Amniotic epithelial cell (primary cell): ENCODE measurements around the gene TMSB15C.
"Not testable (repeated sequence)": the region's sequence is repeated elsewhere in the genome, so short reads cannot be mapped to it uniquely, and the experiment has no call there.

Source experiments
- DNase-seq: peaks from one replicate; pipeline ENCODE4 v3.0.0-alpha.2; 2010; ENCODE audit warnings: low read depth

Gene TMSB15C

DNA sequence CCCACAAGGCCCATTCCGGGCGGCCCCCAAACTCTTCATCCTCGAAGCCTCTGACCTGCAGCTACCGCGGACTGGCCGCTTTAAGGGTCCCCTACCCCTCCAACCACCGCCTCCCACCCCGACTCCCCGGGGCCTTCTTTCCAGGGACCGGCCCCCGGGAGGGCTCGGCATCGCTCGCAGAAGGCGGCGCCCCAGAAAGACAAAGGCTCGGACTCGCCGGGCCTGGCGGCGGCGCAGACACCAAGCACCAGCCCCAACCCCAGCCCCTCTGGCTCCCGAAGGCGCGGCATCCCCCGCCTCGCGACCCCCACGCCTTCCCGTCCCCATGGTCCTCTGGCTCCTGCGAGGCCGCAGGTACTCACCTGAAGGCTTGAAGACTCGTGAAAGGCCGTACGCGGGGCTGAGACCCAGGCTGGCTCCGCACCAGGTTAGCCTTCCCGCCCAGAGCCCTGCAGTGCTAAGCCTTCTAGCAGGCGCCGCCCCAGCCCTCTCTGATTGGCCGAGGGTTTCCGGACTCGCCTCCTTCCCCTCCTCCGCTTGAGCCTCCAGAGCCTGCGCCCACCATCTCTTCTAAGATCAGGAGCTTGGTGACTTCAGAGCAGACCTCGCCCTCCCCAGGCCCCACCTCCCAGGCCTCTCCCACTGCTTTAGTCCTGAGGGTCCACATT lies at the start of gene TMSB15C:
Gene TMSB15C (minus strand): TSS at position 459 of the 668 bp plus-strand sequence.
- DNase-seq: not testable (repeated sequence)

GRCh38 chrX:104122829-104123228 lies 46.8 kb upstream of the TMSB15C start:
- DNase-seq: no peak

DNA sequence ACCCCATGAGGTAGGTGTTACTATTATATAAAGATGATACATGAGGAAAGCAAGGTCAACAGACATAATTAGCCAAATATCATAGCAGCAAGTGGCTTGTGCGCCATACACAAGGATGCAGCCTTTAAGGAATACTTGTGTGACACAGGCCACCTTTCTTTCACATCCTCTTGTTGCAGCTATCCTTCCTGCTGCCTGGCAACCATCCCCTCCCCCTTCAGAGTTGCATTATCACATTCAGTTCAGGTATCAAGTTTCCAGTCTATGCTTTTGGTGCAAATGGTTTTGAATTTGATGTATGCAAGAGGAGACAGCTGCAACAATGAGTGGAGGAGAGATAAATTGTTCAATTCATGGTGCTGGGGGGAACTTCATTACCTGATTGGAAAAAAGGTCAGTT lies 42.7 kb upstream of the TMSB15C start:
- no peak for DNase-seq

DNA sequence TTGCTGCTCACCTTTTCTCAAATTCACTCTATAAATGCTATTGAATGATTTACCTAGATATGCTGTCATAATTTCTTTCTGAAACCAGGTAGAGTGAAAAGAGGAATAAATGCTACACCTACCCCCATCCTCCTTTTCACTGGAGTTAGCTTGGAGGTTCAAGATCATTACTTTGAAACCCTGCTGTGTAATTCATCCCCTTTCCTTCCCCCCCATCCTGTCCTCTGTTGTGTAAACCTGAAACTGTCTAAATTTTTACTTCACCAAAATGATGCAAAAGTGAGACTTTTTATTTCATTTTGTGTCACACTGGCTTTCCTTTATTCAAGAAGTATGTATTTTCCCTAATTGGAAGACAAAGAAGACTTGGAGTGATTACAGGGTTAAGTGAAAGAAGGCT lies 41.7 kb upstream of the TMSB15C start:
- no peak for DNase-seq

GRCh38 chrX:104113222-104113965 lies 37.4 kb upstream of the TMSB15C start:
- peak; percentile 15 for DNase-seq

DNA sequence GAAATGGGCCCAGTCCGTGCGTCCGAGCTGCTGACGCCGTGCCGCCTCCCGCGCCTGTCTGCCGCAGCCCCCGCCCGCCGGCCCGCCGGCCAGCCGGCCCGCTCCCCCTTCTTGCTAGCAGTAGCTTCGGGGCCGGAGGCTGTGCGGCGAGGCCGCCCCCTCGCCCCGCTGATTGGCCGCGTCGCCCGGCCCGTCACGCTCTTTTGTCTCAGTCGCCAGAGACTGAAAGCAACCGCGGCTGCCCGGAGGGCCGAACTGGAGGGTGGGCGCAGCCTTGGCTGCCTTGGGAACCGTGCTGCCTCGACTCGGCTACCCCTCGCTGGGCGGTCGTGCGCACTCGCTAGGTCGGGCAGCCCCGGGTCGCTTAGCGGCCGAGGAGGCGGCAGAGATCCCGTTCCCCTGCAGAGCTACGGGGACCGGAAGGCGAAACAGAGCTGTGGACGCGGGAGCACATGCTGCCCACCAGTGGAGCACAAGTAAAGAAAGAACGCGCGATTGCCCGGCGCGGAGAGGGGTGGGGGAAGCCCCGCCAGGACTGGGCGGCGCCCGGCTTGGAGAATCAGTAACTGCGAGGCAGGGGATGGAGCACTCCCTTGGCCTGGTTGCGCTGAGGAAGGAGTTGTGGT lies 36.4 kb upstream of the TMSB15C start, which contains the start of gene ZCCHC18:
Gene ZCCHC18 (plus strand): TSS at position 198 of the 626 bp plus-strand sequence. CDS start 1,589 bp downstream, outside the sequence.
- peak; percentile 20 for DNase-seq

DNA sequence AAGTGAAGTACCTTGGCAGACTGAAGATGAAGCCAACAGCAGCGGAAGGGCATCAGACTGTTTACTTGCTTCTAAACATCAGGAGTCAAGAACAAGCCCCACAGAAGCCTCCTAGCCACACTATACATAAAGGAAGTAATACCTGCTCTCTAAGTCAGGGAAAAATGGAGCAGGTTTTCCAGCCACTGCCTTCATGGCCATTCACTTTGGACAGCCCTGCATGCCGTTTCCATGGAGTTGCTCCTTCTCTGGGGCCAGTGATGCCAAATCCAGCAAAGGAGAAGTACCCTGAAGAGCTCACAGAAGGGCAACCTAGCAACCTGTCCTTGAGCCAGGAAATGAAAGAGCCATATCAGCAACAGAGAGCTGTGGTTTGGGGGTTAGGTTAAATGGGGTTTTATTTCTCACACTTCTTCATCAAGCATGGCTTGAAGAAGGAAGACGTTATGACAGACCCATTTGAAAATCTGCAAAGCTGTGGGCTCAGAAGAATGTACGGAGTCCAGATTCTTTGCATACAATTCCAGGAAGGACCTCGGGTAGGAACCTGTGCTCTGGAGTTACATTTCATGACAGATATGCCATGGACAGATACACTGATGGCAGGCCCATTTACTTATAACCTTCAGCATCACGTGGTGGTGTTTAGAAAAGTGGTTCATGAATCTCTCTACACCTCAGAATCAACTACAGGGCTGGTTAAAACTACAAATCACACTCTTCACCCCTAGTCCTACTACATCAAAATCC lies 34.6 kb upstream of the TMSB15C start:
- DNase-seq: not testable (repeated sequence)

DNA sequence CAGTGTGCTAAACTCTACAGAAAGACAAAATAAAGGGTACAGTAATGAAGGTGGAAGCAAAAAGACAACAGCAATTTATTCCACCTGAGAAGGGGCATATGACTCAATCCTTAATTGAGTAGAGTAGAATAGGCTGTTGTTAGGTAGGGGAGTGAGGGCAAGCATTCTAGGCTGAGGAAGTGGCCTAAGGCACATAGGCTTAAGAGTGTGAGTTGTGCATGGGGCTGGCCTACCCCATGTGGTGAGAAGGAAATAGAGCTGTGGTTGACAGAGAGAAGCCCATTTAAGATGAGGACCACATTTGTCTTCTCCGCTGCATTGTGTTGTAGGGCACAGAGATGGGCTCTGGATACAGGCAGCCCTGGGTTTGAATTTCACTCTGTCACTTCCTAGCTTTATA lies 32.9 kb upstream of the TMSB15C start:
- DNase-seq: no peak

- DNase-seq: no peak
Observed at GRCh38 chrX:104105330-104106262, 29.6 kb upstream of the TMSB15C start.

DNA sequence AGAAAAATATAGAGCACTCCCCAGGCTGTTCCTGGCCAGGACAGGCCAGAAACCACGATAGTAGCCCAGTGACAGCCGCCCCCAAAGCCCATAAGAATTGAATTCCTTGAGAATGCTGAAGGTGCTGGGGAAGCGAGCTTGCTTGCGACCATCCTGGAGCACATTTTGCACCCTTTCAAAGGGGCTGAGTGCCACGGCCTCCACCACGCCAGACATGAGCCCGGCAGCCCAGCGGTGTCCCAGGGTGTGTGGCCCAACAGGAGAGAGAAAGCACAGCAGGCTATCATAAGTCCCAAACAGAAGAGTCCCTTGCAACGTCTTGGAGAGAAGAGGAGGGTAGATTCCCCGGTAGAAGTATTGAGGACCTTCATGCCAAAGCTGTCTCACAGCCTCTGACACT lies 28.6 kb upstream of the TMSB15C start:
- DNase-seq: no peak

DNA sequence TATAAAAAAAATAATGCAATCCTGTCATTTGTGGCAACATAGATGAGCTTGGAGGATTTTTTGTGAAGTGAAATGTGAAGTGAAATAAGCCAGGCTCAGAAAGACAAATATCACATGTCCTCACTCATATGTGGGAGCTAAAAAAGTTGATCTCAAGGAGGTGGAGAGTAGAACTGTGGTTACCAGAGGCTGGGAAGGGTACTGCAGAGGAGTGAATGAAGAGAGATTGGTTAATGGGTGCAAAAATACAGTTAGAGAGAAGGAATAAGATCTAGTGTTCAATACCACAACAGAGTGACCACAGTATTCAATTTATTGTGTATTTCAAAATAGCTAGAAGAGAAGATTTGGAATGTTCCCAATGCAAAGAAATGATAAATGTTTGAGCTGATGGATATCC lies 22.9 kb upstream of the TMSB15C start:
- no peak for DNase-seq

DNA sequence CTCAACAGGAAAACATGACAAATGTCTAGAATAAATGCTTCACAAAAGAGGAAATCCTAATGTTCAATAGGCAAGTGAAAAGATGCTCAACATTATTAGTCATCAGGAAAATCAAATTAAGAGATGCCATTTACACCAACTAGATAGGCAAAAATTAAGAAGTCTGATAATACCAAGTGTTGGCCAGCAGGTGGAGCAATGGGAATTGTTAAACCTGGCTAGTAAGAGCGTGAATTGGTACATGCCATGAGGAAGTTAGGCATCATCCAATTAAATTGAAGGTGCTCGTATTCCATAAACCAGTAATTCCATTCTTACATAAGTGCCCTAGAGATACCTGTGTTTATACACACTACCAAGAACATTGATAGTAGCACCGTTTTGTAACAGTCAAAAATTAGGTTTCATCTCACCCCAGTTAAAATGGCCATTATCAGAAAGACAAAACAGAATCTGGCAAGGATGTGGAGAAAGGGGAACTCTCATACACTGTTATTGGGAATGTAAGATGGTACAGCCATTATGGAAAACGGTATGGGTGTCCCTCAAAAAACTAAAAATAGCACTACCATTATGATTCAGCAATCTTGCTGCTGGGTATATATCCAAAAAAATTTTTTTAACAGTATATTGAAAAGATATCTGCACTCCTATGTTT lies 22.2 kb upstream of the TMSB15C start:
- DNase-seq: peak; percentile 71

- no peak for DNase-seq
Observed at GRCh38 chrX:104085919-104086318, 9.9 kb upstream of the TMSB15C start.

GRCh38 chrX:104085477-104085876 lies 9.4 kb upstream of the TMSB15C start:
- no peak for DNase-seq

DNA sequence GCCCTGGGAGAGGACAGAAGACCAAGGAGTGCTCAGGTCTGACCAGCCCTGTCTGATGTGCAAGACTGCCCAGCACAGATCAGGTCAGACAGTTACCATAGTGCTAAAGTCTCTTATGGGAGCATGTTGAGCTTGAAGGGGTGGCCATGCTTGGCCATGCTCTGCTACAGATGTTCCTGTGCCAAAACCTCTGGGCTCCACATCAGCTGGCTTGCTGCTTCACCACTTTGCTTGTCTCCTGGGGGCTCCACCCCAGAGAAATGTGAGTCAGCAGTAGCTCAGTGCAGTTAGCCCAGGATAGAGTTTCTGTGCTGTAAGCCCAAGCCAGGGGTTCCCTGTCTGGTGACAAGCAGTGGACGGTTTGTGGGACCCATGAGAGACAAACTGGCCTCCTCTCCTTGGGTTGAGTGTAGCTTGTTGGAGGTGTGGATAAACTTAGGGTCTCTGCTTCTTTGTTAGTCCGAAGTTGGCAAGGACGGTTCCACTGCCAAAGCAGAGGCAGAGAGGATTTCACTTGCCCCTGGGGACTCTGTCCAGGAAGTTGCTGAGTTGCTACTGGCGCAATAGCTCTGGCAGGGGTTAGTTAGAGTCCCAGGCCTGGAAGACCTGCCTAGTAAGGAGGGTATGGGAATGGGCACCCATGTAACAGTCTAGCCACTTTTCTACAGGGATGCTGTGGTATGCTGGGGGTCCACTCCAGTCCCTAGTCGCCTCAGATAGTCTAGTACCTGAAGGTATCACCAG lies 8.7 kb upstream of the TMSB15C start:
- DNase-seq: no peak

GRCh38 chrX:104084063-104084462 lies 8.0 kb upstream of the TMSB15C start:
- DNase-seq: no peak

DNA sequence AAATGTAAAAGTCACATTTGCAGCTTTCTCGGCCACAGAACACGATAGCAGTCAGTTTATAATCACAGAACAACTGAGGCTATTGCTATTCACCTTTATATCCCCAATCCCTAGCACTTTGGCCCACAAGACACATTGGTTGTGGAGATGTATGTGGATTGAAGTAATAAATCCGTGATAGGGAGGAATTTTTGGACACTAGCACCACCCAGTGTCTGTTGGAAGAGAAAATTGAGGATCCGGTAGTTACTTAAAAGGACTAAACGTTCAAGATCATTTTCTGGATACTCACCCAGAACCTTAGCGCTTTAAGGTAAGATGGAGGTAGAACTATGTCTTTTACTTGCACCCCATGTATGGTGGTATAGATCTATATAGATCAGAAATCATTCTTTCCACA lies 1.8 kb upstream of the TMSB15C start:
- DNase-seq: not testable (repeated sequence)

DNA sequence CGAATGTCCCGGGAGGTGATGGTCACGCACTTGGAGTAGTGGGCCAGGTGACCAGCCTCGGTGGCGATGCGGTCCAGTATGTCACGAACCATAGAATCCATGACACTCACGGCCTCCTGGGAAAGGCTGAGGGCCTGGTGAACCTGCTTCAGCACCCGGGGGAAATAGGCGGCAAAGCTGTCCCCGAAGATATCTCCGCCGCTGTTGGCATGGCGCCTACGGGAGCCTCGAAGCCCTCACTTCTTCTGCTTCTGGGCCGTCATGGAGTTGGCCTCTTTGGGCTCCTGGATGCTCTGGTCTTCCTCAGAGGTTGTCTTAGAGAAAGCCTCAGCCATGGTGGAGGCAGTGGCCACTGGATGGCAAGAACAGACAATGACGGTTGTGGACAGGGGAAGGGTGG lies 13.4 kb downstream of the TMSB15C start:
- DNase-seq: not testable (repeated sequence)

GRCh38 chrX:104054956-104055355 lies 21.1 kb downstream of the TMSB15C start:
- DNase-seq: not testable (repeated sequence)

GRCh38 chrX:104047171-104047570 lies 28.9 kb downstream of the TMSB15C start:
- no peak for DNase-seq
